ENCODE data around the gene DPP10.
"Not testable (repeated sequence)": the region's sequence is repeated elsewhere in the genome, so short reads cannot be mapped to it uniquely, and the experiment has no call there.

Gene DPP10

DNA sequence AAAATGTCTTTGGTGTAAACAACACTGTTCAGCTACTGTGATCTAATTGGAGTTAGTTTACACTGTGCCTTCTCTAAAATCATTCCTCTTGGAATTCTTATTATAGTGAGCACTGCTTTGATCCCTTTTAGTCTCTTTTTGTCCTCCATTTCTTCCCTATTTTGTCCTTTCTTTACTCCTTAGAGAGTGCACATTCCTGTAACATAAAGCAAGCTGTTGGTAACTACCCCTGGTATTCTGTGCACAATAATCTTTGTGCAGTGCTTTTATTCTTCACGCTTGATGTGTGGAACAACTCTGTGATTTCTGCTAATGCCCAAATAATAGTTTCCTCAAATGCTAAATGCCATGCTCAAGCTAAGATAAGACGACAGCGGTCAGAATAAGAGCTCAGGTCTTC, 401.5 kb downstream of the DPP10 start:
- no peak for DNase-seq

DNA sequence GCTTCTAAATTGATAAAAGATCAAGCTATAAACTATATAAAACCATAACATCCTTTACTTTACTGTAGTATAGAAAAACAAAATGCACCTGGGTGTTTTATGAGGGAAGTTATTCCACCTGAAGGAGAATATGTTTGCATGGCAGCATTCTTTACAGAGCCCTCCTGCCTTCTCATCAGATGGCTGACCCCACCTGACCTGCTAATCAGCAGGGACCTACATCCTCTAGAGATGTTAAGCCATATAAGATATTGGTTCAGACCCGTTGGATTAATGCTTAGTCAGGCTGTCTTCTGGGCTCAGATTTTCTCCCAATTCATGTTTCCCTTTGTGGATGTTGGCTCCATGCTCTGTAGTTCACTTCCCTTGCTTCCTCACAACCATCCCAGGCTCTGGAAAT, 414.8 kb downstream of the DPP10 start:
- DNase-seq = no peak

DNA sequence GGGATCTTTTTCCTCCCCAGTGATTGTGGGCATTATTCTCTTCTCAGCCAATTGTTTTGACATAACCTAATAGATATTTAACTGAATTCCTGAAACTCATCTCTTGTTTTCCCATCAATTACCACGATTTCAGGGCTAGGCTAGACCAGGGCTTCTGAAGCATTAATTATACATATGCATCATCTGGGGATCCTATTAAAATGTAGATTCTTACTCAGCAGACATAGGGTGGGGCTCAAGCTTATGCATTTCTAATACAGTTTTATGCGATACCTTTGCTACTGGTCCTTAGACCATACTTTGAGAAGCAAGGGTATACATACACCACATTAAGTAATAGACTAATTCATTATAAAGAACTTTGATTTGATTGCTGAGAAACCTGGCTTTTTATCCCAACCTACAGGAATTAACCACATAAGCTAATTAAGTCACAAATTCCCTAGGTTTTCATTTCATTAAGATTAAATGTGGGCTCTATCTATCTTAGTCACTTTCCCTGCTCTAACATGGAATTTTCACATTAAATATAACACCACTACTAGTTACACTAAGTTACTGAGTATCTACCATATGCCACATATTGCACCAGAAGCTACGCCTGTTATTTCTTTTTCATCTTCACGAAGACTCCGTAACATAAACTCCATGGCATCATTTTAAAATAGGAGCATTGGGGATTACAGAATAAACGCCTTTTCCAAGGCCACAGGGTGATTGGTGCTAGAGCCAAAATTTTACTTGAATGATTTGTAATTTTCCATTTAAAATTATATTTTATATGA, 417.5 kb downstream of the DPP10 start:
- DNase-seq = no peak

DNA sequence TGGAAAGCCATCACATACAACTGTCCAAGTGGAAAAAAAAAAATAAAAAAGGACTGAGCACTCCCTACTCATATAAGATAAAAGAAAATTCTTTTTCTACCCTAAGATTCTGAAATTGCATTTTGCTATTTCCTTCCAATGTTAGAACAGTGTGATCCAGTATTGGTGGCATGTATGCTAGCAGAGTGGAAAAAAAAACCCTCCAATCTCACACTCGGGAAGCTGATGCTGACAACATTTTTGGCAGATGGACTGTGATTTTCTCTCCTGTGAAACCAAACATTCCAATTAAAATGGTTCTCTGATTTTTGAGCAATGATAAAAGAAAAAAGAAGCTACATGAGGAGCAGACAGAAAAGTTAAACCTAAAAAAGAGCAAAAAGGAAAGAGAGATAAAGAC, 419.8 kb downstream of the DPP10 start:
- no peak for DNase-seq

DNA sequence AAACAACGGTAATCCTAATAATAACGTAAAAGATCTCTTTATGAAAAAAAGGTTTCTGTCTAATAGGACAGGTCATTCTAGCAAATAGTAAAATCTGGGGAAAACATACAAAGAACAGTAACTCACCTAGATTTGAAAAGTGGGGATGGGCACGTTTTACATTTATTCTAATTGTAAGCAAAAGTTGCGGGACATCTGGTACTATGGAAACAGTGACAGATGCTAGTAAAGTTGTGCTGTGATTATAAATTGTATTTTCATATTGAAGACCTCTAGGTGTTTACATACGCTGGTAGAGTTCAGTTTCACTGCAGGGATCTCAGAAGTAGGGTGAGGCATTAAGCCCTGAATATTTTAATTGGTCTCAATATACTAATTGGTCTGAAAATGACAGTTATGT, 422.5 kb downstream of the DPP10 start:
- no peak for DNase-seq

DNA sequence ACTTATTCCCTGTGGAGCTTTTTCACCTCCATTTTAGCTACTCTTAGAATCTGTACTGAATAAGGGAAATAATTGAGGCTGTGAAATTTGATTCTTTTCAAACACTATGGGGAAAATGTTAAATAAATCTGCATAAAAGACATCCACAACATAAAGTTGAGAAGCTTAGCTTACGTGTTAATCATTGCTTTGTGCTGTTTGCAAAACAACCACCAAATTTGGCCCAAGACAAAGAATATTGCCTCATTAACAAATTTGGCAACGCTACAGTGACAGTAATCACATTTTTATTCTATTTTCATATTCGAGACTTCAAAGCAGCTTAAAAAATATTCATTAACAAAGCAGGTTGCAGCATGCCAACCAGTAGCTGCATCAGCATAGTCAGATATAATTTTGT, 437.6 kb downstream of the DPP10 start:
- peak; percentile 36 for DNase-seq

DNA sequence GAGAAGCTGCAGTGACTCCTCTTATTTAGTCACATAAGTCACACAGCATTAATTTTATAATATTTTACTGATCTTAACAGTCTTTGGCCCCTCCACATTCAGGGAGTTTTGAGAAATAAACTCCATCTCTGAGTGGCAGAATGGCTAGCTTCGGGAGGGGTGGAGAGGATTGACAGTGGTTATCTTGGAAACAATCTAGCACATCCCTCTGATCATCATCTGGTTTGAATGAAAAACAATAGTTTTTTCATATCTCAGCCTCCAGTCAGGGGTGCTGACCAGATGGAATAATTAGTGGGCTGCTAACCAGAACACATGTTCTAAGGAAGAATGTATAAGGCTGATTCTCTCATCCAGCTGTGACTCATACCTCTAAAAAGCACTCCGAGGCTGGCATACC, 477.5 kb downstream of the DPP10 start:
- DNase-seq = no peak

DNA sequence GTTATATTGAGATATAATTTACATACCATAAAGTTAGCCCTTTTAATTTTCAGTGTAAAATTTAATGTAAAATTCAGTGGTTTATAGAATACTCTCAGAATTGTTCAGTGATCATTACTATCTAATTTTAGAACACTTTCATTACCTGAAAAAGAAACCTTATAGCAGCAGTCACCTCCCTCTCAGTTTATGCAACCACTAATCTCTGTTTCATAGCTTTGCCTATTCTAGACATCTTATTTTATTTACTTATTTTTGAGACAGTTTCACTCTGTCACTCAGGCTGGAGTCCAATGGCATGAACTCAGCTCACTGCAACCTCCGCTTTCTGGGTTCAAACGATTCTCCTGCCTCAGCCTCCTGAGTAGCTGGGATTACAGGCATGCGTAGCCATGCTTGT, 479.6 kb downstream of the DPP10 start:
- no peak for DNase-seq

DNA sequence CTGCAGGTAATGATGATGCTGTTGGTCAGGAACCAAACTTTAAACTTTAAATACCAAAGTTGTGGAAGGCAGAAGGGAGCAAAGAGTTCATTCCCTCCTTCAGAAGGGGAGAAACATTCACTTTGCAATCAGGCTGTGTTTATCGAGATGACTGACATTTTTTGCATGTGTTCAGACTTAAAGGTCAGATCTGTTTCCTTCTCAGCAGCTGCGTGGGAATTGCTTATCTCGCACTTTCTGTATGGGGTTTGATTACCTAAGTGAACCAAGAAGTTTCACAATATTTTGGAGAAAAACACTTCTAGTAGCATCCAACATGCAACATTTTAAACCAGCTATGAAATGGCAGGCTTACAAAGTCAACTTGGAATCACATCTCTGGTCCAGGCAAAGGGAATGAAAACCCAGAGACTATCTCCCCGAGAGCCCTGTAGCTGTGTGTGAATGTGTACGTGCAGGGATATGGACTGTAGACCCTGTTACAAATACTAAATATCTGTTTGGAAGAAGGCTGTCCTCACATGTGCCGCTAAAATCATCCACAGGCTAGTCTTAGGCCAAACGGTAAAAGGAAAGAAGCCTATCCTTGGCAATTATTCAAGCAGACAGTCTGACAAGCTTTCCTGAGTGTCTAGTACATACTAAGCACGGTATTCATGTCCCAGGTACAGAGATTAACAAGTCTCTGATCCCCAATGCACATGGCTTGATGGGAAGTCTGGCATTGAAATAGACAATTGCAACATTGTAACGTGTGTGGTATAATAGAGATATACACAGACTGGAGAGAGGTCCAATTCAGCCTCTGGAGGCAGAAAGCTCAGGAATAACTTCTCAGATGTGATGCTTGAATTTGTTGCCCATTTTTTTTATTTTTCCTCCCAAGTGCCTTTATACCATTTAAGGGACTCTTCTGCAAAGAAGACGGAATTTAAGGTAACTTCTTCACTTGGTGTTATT, 483.1 kb downstream of the DPP10 start:
- DNase-seq = no peak

DNA sequence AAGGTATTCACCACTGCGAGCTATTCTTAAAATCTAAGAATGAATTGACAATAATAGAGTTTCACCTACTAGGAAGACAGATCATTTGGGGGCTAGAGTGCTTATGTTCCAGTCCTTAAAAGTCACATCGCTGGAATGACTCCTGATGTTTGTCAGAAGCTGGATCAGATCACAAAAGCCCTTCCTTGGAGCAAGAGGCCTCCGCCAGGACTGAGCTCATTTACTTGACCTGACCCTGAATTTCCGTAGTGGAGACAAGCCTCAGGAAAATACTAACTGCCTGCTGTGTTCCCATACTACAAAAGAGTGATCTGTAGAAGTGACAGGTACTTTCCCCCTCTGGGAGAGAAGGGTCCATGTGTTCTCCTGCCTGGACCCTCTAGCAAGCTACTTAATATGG, 483.9 kb downstream of the DPP10 start:
- no peak for DNase-seq

DNA sequence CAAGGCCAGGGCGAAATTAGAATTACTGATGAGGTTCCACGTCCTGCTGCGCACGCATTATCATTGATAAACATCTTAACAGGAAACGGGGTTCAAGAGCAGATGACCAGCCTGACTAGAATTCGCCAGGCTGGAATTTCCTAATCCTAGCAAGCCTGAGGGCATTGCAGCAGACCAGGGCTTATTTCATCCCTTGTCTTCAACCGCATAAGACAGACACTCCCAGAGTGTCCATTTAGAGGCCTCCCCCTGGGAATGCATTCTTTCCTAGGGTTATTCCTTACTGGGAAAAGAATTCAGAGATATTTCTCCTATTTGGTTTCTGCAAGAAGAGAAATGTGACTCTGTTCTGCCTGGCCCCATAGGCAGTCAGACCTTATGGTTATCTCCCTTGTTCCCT, 486.8 kb downstream of the DPP10 start:
- no peak for DNase-seq

DNA sequence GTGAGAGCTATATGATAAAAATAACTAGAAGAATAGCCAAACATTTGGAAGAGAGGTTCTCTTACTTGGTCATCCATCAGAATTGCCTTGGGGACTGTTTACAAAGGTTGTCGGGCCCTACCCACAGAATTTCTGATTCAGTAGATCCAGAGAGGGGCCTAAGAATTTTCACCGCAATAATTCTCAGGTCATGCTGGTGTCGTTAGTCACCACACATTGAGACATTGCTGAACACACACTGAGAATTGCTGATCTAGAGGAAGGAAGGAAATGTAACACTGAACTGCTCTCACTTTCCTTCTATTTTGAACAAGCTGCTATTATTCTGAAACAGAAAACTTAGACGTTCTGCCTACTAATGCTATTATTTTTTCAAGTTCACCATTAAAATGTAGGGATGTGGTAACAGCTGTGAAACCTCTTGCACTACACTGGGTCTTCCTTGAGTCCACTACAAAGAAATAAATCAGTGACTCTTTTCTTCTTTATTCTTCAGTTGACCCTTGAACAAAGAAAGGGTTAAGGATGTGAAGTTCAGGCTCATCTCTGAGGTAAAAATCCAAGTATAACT, 491.3 kb downstream of the DPP10 start:
- no peak for DNase-seq

DNA sequence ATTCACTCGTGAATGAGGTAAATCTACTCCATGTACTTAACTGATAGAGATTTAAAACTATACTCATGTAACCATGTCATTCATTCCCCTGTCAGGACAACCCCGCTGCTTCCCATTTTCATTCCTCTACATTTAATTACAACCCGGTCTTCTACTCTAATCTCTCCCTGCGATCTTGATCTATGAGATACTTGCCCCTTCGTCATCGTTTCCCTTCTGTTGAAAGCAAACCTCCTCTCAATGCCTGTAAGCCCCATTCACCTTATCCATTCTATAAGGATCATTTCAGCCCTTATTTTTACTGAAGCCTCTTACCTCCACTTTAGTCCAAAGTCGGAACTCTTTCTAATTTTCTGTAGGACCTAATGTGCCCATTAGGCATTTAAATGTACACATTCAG, 492.6 kb downstream of the DPP10 start:
- DNase-seq = no peak

DNA sequence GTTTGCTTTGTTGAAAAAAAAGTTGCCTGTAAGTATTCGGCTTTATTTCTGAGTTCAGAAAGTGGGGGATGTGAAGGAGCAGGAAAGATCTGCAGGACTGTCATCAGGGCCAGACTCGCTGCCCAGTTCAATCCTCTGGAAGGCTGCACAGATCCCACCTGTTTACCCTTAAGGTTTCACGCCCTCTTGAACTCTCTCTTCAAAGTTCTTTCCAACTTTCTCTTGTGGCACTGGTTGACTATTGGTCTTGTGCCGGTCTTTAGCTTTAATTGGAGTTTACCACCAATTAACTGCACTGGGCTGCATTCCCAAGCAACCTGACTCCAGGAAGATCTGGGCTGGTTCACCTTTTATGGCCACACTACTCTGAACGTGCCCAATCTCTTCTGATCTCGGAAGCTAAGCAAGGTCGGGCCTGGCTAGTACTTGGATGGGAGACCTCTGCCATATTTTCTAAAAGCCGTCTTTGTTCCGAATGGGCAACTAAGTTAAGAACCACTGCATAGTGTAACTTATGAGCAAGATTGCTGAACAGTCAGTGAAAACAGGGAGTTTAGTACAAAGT, 495.0 kb downstream of the DPP10 start:
- no peak for DNase-seq

DNA sequence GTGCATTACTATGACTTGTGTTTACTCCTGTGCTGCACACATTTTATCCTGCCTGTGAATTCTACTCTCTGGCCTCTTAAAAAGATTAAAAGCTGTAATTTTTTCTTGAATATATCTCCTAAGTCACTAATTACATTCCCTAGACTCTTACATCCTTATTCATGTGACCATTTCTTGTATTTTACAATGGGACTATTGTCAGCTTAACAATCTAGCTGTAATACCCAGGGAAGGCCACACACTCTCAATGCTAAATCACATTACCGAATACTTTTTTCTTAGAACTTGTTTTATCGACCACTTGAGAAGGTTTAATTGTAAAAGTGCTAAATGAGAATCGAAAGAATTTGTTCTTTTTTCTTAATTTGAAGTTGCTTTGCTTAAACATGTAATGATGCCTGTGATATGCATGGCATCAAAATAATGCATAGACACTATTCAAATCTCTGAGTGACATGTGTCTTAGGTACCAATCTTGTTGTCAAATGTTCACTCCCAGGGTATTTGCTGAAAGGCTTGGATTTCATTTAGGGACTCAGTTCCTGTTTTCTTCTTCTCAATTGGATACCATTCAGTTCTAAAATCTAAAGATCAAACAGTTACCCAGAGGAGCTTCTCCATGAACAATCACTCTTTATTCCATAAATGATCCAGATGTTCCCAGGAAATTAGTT, 498.5 kb downstream of the DPP10 start:
- no peak for DNase-seq

DNA sequence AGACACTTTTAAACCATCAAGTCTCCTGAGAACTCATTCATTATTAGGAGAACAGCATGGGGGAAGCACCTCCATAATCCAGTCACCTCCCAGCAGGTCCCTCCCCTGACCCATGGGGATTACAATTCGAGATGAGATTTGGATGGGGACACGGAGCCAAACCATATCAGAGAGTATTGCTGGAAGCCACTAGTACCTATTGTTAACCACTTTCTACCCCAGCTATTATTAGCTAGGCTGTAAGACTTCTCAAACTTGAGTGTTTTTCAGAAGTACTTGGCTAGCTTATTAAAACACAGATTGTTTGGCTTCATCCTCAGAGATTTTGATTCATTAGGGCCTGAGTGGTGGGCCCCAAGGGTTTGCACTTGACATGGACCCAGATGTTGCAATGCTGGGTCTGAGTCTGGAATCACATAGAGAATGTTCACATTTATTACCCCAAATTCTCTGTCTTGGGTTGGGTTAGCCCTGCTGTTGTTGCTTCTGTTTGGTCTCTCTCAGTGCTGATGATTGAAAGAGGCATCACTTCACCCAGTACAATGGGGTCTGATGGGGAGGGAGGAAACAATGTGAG, 506.9 kb downstream of the DPP10 start:
- DNase-seq = no peak

DNA sequence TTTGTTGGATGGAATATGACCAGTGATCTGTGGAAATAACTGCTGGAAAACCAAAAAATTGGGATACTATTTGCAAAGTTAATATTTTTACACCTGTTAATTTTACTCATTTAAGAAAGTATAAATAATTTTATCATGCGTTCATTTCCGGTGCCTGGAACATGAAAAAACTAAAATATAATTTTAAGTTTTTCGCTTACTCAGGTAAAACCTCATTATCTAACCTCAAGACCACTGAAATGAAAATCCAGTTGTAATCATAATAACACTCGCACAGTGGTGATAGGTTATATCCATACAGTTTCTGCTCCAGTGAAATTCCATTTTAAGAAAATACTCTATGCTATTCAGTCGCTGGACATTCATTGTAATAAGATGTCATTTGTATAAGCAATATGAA, 517.9 kb downstream of the DPP10 start:
- no peak for DNase-seq

DNA sequence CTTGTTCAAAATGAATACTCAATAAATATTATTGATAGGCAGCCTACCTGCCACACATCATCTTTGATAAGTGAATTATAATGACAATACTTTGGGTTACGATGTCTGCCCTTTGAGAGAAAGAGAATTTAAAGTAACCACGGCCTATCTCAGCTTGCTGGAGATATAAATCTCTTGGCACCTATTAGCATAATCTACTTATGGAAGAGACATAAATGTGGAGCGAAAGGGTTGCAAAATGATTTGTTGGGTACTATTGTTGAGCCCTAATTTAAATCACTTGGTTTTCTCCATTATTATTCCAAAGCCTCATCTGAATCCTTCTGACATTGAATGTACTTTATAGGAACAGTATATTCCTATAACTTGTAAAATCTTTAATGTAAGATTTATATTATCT, 520.1 kb downstream of the DPP10 start:
- no peak for DNase-seq

DNA sequence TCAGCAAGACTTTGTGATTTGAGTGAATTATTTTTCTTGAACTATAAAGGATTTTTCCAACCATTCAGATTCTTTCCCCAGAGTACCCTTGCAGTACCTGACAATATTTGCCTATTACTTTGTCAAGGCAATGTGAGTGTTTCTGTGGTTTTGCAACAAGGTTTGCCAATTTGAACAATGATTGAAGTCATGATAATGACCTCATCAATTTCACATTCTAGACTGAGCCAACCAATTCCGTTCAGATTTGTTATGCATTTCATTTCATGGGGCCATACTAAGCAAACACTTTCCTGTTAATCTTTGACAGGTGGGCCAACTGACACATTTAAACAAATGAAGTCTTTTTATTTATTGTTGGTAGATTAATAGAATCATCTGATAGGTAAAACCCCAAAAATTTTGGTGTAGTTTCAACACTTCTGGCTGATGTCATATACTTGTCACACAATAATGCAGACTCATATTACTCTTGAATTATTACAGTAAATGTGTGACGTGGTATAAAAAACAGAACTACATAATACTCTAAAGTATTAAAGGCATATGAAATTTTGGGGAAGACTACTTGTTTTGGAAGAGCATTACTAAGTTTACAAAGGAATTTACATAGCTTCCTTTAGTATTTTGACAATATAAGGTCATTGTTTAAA, 526.4 kb downstream of the DPP10 start:
- DNase-seq = no peak

DNA sequence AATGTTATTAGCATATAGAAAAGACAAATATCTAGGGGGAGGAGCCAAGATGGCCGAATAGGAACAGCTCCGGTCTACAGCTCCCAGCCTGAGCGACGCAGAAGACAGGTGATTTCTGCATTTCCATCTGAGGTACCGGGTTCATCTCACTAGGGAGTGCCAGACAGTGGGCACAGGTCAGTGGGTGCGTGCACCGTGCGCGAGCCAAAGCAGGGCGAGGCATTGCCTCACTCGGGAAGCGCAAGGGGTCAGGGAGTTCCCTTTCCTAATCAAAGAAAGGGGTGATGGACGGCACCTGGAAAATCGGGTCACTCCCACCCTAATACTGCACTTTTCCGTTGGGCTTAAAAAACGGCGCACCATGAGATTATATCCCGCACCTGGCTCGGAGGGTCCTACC, 561.9 kb downstream of the DPP10 start:
- DNase-seq = not testable (repeated sequence)

DNA sequence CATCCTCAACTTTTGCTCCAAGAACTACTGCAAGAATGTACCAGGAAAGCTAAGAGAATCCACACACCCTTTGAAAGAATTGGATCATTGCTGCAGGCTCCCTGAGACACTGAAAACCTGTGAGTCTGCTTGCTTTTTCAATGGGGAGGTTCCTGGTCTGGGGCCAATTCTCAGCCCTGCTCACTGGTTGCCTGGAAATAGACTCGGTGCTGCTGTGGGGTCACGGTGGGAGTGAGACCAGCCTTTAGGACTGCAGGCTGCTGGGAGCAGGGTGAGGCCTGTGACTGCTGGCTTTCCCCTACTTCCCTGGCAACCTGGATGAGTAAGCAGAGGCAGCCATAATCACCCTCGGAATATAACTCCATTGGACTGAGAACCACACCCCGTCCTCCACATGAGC, 569.3 kb downstream of the DPP10 start:
- no peak for DNase-seq

DNA sequence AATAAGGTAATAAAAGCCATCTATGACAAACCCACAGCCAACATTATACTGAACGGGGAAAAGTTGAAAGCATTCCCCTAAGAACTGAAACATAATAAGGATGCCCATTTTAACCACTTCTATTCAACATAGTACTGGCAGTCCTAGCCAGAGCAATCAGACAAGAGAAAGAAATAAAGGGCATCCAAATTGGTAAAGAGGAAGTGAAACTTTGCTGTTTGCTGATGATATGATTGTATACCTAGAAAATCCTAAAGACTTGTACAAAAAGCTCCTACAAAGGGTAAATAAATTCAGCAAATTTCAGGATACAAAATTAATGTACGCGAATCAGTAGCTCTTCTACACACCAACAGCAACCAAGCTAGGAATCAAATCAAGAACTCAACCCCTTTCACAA, 579.6 kb downstream of the DPP10 start:
- not testable (repeated sequence) for DNase-seq
